Hair follicle dermal papilla cell (primary cell): ENCODE data around the gene PBX1. TPM values are rescaled to one million over a fixed set of nuclear protein-coding genes. Genes with fewer than 3 reads are reported as not detected.

Experiments used
- small RNA-seq: library from RNA; depleted of rRNA; stranded (forward); fragments of <200 nt; gene quantifications from one replicate; pipeline ENCODE3, GENCODE V24; 2012
- total RNA-seq: library from RNA; depleted of rRNA; stranded (reverse); fragments of >200 nt; gene quantifications from 2 replicates; pipeline ENCODE4 v1.2.3, GENCODE V29; 2012

PBX1 gene
- total RNA-seq, result 72.9 and 88.3 TPM in 2 replicates

GRCh38 chr1:164558461-164559341, at the start of gene PBX1:
TSS of gene PBX1 (plus strand) at chr1:164559184.

Small RNAs within 50 kb of the gene (small RNA-seq; reads per million reads assigned to genes)
- gene RF00017, result not detected
- not detected for gene RF00019
- gene RNU6-171P, result not detected
